ENCODE data around the gene TMEM191B. TPM values are rescaled to one million over a fixed set of nuclear protein-coding genes. Genes with fewer than 3 reads are reported as not detected.

Gene TMEM191B
- total and polyA plus RNA-seq, 11 donors = 0.65 to 2.1 (median 1.0) TPM; not detected in 4

Other genes starting within 250 kb of the TMEM191B start
- not detected for gene GGTLC3, start 9.6 kb upstream of the TMEM191B start, total RNA-seq
- not detected for gene GGTLC3, start 9.6 kb upstream of the TMEM191B start, polyA plus RNA-seq
- gene RIMBP3, start 84.1 kb downstream of the TMEM191B start, total RNA-seq = under 1 TPM in 8 of 9 donors, not detected in 1; 0.05 to 0.43 (median 0.26) TPM
- gene RIMBP3, start 84.1 kb downstream of the TMEM191B start, polyA plus RNA-seq = under 1 TPM in 1 of 2 donors, not detected in 1; 0.04 TPM